AG08395 (cell line): ENCODE measurements around the gene ZCWPW1.
"Not testable (repeated sequence)": the region's sequence is repeated elsewhere in the genome, so short reads cannot be mapped to it uniquely, and the experiment has no call there.

Experiments
- DNase-seq: peaks from one replicate; pipeline ENCODE4 v3.0.0; 2012; ENCODE audit warnings: mixed read lengths, low spot score

ZCWPW1 gene

DNA sequence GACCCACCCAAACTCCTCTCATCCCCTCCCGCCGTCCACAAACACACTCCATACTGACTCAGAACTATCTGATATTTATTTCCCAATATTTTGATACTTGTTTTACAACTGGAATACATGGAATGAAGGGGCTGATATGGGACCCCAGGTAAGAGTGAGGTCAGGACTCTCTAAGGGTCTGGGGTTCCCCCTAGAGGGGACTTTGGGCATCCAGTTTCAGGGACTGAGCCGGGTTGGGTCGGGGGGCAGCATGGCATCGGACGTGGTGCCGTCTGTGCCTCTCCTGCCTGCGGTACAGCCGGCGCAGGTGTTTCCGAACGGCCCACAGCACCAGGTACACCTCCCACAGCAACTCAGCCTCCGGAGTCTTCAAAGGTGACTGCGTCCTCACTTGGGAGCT lies 28.1 kb upstream of the ZCWPW1 start:
- DNase-seq, result no peak

DNA sequence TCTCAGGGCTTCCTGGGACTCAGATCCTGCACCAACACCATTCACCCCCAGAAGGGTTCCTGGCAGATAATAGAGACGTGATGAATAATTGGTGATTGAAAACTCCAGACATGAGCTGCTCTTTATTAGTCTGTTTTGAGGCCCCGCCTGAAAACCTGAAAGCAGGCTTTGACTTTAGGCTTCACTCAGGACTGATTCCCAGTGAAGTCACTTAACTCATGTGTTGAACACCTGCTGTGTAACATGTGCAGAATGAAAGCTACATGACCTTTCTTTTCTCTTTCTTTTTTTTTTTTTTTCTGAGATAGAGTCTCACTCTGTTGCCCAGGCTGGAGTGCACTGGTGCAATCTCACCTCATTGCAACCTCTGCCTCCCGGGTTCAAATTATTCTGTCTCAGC lies 26.7 kb upstream of the ZCWPW1 start:
- DNase-seq, result no peak

DNA sequence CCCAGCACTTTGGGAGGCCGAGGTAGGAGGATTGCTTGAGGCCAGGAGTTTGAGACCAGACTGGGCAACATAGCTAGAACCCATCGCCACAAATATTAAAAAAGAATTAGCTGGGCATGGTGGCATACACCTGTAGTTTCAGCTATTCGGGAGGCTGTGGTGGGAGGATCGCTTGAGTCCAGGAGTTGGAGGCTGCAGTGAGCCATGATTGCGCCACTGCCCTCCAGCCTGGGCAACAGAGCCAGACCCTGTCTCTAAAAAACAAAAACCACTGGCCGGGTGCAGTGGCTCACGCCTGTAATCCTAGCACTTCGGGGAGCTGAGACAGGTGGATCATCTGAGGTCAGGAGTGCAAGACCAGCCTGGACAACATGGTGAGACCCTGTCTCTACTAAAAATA lies 25.4 kb upstream of the ZCWPW1 start:
- DNase-seq, result not testable (repeated sequence)

DNA sequence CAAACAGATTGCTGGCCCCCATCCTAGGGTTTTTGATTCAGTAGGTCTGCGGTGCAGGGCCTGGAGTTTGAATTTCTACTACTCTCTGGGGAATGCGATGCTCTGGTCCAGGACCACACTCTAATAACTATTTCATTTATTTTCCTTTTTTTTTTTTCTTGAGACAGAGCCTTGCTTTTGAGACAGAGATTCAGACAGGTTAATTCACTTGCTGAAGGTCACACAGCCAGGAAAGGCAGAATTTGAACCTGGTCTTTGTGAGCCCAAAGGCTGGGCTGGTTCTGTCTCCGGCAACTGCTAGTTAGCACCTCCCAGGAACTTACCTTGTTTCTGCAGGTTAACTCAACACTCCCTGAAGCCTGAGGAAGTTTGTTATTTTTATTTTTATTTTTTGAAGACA lies 24.0 kb upstream of the ZCWPW1 start:
- no peak for DNase-seq

DNA sequence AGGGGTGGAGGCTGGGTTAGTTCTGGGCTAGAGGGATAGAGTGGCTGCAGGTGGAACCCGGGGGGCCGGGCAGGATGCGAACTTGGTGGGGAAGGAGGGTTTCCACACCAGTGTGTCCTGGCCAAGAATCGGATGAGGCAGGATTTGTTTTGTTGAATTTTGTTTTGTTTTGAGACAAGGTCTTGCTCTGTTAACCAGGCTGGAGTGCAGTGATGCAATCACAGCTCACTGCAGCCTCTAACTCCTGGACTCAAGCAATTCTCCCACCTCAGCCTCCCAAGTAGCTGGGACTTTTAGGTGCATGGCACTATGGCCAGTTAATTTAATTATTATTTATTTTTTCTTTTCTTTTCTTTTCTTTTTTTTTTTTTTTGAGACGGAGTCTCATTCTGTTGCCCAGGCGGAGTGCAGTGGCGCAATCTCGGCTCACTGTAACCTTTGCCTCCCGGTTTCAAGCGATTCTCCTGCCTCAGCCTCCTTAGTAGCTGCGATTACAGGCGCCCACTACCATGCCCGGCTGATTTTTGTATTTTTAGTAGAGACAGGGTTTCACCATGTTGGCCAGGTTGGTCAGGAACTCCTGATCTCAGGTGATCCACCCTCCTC lies 20.8 kb upstream of the ZCWPW1 start:
- no peak for DNase-seq

DNA sequence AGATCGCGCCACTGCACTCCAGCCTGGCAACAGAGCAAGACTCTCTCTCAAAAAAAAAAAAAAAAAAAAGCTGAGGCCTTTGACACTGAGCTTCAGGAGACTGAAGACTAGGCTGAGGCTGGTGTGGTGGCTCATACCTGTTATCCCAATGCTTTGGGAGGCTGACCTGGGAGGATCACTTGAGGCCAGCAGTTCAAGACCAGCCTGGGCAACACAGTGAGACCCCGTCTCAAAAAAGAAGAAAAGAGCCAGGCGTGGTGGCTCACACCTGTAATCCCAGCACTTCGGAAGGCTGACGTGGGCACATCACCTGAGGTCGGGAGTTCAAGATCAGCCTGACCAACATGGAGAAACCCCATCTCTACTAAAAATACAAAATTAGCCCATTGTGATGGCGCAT lies 18.9 kb upstream of the ZCWPW1 start:
- DNase-seq, result not testable (repeated sequence)

DNA sequence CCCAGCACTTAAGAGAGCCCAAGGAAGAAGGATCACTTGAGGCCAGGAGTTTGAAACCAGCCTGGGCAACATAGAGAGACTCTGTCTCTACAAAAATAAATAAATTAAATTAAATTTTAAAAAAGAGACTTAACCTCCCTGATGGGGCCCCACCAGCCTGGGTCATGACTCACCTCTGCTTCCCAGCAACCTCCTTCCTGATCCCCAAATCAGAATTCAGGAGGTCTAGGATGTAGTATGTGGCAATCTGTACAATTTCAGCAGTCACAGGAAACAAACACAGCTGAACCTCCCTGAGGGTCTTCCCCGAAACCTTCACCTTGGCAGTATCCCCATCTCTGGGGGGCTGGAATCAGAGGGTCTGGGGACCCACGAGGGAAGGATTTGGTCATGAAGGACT lies 17.5 kb upstream of the ZCWPW1 start:
- peak; percentile 48 for DNase-seq

DNA sequence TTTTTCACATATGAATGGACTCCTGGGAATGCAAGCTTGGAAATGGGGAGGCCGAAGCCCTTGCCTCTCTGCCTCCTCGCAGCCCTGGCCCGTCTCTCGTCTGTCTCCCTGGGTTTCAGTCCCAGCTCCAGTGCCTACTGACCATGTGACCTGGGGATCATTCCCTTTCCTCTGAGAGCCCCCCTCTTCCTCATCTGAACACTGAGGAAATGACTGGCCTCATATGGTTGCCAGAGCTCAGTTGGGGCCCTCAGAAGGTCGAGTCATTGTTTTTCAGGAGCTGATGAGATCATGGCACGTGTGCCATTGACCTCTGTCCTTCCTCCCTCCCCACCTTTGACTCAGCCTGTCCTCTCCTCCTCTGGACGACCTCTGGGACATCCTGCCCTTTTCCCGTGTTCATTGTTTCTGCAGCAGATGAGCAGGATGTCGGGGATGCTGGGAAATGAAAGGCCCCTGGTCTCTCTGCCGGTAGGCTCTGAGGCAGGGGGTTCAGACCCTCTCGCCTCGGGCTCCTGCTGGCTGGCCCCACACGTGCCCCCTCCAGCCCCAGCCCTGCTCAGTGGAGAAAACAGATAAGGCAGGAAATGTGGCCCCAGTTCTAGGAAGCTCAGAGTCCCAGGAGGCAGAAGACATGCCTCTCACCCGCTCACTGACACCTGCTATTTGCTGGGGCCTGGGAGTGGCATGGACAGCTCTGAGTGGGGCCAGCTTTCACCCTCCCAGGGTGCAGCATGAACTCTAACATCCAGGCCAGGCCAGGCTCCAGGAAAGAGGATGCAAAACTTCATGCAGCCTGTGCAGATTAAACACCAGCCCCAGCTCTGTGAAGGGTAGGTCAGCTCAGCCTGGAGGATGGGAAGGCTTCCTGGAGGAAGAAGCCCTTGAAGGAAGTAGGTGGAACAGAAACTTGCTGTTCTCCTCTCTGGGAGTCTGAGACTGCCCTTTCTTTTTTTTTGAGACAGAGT lies 16.1 kb upstream of the ZCWPW1 start:
- DNase-seq, result peak; percentile 69

DNA sequence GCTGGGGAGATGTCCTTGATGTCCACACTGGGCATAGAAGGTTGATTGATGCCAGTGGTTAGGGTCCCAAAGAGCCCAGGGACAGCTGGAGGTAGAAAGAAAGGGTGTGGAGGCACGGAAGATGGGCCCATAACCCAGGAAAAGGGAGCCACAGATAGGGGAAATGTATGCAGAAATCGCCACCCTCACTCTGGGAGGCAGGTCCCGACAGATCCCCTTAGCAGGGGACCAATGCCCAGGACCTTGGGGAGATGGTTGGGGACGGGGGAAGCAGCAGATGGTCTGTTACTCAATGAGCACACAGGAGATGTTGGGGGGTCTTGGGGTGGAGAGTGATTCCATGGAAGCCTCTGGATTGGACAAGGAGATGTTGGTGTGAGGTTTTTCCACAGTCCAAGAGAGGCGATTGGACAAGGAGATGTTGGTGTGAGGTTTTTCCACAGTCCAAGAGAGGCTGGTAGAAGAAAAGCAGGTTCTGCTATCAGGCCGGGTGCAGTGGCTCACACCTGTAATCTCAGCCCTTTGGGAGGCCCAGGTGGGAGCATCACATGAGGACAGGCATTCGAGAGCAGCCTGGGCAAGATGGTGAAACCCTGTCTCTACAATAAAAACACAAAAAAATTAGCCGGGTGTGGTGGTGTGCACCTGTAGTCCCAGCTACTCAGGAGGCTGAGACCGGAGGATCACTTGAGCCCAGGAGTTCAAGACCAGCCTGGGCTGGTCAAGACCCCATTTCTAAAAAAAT lies 14.8 kb upstream of the ZCWPW1 start:
- no peak for DNase-seq

DNA sequence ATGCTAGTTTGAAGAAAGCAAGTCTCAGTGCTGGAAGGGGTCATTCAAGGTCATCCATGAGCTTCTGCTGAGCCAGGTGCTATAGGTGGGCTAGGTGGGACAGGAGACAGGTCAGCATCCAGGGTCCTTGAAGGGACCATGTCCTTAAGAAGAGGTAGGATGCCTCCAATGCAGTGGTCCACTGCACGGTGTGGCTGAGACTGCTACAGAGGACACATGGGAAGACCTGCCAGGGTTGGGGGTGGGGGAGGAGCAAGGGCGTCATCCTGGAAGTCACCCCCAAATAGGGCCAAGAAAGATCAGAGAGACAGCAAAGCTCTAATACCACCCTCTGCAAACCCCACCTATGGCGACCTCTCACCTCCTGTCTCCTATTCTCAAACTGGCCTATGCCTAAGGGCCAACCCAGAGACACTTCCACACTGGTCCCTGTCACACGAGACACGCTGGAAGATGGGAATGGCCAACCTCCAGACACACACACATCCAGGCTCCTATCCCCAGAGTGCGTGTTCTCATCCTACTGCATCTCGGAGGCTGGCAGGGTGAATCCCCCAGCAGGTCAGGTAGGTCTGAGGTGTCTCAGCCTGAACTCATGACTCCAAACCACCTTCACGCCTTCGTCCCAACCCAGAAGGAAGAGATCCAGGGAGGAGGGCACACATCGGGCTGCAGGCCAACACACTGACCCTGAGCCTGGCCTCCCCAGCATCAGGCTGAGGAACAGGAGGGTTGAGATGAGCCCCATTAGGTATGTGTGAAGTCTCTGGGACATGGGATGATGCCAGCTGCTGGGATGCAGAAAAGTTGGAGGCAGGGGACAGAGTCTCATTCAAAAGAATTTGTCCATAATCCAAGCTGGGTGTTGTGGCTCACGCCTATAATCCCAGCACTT lies 13.4 kb upstream of the ZCWPW1 start:
- no peak for DNase-seq

DNA sequence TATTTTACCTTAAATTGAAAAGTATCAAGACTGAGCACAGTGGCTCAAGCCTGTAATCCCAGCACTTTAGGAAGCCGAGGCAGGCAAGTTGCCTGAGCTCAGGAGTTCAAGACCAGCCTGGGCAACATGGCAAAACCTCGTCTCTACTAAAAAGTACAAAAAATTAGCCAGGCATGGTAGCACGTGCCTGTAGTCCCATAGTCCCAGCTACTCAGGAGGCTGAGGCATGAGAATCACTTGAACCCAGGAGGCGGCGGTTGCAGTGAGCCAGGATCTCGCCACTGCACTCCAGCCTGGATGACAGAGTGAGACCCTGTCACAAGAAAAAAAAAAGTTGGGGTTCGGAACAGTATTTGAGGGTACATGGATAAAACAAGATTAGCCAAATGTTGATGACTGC lies 10.7 kb upstream of the ZCWPW1 start:
- DNase-seq, result not testable (repeated sequence)

DNA sequence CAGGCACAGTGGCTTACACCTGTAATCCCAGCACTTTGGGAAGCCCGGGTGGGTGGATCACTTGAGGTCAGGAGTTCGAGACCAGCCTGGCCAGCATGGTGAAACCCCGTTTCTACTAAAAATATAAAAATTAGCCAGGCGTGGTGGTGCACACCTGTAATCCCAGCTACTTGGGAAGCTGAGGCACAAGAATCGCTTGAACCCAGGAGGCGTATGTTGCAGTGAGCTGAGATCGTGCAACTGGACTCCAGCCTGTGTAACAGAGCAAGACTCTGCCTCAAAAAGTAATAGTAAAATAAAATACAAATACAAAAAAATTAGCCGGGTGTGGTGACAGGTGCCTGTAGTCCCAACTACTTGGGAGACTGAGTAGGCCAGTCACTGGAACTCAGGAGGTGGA lies 10.2 kb upstream of the ZCWPW1 start:
- not testable (repeated sequence) for DNase-seq

DNA sequence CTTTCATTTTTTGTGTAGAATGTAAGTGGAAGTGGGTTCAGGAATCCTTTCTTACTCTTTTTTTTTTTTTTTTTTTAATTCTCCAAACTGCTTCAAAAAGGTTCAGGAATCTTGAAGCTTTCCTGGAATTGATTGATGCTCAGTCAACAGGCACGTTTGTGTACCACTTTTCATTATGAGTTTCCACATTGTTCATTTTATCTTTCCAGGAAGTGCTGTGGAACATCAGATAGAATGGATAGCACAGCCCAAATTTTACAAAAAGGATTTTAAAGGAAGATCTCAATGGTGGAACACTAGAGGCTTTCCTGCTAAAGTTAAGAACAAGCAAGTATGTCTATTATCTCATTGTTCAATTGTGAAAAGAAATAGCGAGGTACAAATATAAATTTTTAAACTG lies 9.7 kb upstream of the ZCWPW1 start:
- no peak for DNase-seq

DNA sequence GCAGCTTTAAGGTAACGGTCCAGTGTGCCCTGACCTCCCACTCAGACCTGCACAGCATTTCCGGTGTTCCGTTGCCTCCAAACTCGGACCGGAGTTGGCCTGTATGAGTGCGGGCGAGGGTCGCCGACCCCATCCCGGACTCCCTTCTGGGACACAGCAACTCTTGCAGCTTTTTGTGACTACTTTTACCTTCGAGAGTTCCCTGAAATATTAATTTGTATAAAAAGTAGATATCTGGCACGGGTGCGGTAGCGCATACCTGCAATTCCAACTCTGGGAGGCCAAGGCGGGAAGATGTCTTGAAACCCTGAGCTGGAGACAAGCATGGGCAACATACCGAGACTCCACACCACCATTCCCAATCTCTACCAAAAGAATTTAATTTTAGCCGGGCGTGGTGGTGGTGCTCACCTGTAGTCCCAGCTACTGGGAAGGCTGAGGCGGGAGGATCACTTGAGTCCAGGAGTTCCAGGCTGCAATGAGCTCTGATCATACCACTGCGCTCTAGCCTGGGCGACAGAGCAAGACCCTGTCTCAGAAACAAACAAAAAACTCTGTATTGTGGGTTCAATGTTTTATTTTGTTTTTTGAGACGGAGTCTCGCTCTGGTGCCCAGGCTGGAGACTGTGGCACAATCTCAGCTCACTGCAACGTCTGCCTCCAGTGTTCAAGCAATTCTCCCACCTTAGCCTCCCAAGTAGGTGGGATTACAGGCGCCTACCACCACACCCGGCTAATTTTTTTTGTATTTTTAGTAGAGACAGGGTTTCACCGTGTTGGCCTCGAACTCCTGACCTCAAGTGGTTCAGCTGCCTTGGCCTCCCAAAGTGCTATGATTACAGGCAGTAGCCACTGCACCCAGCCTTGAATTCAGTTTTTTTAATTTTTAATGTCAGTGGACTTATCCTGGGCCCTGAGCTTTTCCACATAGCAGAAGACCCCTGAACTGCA lies 8.9 kb upstream of the ZCWPW1 start:
- no peak for DNase-seq

DNA sequence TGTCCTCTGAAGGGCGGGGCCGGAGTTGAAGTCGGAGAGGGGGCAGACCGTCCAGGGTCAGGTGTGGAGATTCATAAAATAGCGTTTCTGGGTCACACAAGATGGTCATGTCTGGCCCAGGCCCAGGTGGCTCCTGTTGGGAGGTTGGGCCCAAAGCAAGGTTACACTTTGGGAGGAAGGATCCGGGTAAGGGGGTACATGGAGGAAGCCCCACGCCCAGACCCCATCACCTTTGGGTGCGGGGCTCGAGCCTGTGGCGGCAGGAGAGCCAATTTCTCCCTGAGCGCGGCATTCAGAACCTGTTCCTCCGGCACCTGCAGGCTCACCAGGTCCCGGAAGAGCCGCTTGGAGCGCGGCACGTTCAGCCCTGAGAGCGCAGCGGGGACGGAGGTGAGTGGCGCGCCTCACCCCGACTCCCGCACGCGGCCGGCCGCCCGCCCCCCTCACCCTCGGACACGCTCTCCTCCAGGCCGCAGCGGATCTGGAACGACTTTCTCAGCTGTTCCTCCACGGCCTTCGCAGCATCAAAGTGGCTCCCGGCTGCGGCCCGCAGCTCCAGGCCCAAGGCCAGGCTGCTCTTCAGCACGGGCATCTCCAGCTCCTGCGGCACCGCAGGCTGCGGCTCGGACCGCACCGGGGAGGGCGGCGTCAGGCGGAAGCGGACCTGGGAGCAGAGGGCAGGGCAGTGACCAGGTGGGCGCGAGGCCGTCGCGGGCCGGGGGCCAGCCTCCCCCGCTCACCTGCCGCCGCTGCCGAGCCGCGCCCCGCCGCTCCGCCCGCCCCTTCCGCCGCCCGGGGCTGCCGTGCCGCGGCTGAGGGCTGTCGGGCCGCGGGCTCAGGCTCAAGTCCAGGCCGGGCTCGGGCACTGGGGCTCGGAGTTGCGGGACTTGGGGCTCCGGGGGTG lies 7.2 kb upstream of the ZCWPW1 start:
- no peak for DNase-seq

DNA sequence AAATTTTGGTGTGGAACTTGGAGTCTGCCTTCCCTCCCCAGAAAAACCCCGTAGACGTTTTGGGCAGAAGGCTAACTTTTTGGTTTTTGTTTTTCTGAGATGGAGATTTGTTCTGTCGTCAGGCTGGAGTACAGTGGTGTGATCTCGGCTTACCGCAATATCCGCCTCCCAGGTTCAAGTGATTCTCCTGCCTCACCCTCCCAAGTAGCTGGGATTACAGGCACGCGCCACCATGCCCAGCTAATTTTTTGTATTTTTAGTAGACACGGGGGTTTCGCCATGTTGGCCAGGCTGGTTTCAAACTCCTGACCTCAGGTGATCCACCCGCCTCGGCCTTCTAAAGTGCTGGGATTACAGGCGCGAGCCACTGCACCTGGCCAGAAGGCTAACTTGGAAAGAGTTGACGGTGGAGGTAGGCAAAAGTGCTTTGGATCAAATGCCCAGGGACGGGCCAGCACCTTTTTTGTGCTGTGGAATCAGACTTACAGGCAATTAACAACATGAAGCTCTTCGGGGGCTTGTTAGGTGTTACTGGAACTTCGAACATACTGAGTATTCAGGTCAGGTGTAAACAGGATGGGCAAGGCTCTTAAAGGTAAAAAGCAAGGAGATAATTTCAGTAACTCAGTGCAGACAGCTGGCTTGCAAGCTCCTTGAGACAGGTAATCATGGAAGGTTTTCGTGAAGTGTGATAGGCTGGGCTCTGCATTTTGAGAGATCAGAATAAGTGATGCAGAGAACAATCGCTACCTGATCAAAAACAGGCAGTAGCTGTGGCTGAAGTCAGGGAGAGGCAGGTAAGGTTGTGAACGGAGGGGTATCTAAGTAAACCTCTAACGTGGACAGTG lies 6.0 kb upstream of the ZCWPW1 start:
- no peak for DNase-seq

DNA sequence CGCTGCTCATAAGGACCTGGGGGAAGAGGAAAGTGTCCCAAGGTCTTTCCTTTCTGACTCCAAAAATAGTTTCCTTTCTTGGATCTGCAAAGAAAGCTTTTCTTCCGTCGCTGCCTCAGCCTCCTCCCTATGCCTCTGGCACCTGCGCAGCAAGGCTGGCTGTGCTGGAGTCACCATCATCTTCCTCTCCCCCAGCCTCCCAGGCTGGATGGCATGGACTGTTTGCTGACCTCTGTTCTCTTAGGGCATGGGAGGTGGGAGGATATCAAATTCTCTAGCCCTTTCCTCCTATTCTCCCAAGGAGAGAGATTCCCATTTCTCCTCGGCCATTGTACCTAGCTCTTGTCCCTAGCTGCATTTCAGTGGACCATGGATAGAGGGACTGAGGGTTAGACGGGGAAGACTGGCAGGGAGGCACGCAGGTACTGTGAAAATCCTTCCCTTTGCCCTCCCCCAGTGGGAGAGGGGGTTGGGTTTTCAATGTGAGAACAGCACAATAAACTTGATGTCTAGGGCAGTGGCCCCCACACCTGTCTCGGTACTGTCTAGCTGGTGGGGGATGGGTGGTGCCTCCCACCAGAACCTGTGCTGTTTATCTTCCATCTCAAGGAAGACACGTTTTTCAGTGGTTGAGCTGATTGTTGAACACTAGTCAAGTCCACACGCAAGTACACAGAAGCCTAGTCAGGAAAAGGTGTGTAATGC lies 5.2 kb upstream of the ZCWPW1 start:
- no peak for DNase-seq

DNA sequence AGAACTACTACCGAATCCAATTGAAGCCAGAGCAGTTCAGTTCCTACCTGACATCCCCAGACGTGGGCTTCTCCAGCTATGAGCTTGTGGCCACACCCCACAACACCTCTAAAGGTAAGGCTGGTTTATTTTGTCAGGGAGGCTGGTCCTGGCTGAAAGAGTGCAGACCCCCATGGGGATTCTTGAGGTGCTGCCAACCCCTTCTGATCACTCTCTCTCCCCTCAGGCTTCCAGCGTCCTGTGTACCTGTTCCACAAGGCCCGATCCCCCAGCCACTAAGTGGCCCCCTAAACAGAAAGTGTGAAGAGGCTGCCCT lies 4.7 kb upstream of the ZCWPW1 start:
- no peak for DNase-seq
